Osteoblast (primary cell): Measurements from ENCODE around the gene YOD1. TPM values are rescaled to one million over a fixed set of nuclear protein-coding genes. Genes with fewer than 3 reads are reported as not detected.

ENCODE experiments used
- DNase-seq: peaks from one replicate; pipeline ENCODE4 v3.0.0; 2011; ENCODE audit warnings: low spot score, mixed read lengths; ENCODE audit not compliant: insufficient read length; ENCODE audit errors: missing footprints
- H2AFZ ChIP-seq: 2 replicates; pipeline ENCODE4 v1.6.0; 2011; ENCODE audit warnings: mild to moderate bottlenecking, low read length
- H3K27ac ChIP-seq: 2 replicates; pipeline ENCODE4 v1.5.1; 2011; ENCODE audit warnings: mild to moderate bottlenecking, low read depth, low read length, moderate library complexity
- H3K27me3 ChIP-seq: 2 replicates; pipeline ENCODE4 v1.6.0; 2012; ENCODE audit warnings: mild to moderate bottlenecking, control low read depth, inconsistent platforms, low read length, moderate library complexity; ENCODE audit not compliant: insufficient read depth
- H3K36me3 ChIP-seq: 2 replicates; pipeline ENCODE4 v1.5.1; 2011; ENCODE audit warnings: mild to moderate bottlenecking, low read length, control low read depth, moderate library complexity; ENCODE audit not compliant: insufficient read depth
- H3K4me1 ChIP-seq: 2 replicates; pipeline ENCODE4 v1.5.1; 2011; ENCODE audit warnings: mild to moderate bottlenecking, low read length, control low read depth, moderate library complexity; ENCODE audit not compliant: insufficient read depth
- H3K4me2 ChIP-seq: 2 replicates; pipeline ENCODE4 v1.6.0; 2011; ENCODE audit warnings: mild to moderate bottlenecking, low read length; ENCODE audit not compliant: insufficient read depth
- H3K4me3 ChIP-seq: fragments of 200-600 bp; sonication (generic); 3 replicates; pipeline ENCODE4 v1.5.1; 2012; ENCODE audit warnings: mild to moderate bottlenecking, low read length, inconsistent platforms; ENCODE audit not compliant: insufficient read depth
- H3K79me2 ChIP-seq: 2 replicates; pipeline ENCODE4 v1.6.0; 2012; ENCODE audit warnings: mild to moderate bottlenecking, low read length, control low read depth, inconsistent platforms; ENCODE audit not compliant: insufficient read depth
- H3K9me3 ChIP-seq: 2 replicates; pipeline ENCODE4 v1.5.1; 2011; ENCODE audit warnings: low read depth, low read length, control low read depth
- H4K20me1 ChIP-seq: 2 replicates; pipeline ENCODE4 v1.6.0; 2012; ENCODE audit warnings: mild to moderate bottlenecking, low read length, control low read depth; ENCODE audit not compliant: insufficient read depth
- CTCF ChIP-seq: IDR thresholded peaks from 2 replicates; pipeline ENCODE4 v1.5.1; 2011; ENCODE audit warnings: mild to moderate bottlenecking, low read depth, low read length, moderate library complexity; ENCODE audit errors: extremely low read depth
- total RNA-seq: library from RNA; depleted of rRNA; stranded (reverse); fragments of >200 nt; gene quantifications from 2 replicates; pipeline ENCODE4 v1.2.3, GENCODE V29; 2012

YOD1 gene
- total RNA-seq, 1 donor = 8.3 TPM

GRCh38 chr1:207050480-207051190 lies 373 bp downstream of the YOD1 start:
- H3K27me3 ChIP-seq = no peaks in the 10 kb centered on the region
- H3K4me3 ChIP-seq = peak overlapping the region; percentile 97
- H3K4me1 ChIP-seq = peaks cover 36% of the 10 kb centered on the region
- peak; percentile 92 for DNase-seq
- H3K36me3 ChIP-seq = peaks cover 22% of the 10 kb centered on the region
- peaks cover 50% of the 10 kb centered on the region for H3K79me2 ChIP-seq
- no peaks in the 10 kb centered on the region for H3K9me3 ChIP-seq
- H3K4me2 ChIP-seq = peak overlapping the region; percentile 95
- peaks cover 27% of the 10 kb centered on the region for H4K20me1 ChIP-seq
- TF ChIP-seq CTCF = no peak
- peak overlapping the region; percentile 95 for H3K27ac ChIP-seq
- H2AFZ ChIP-seq = peak overlapping the region; percentile 95

GRCh38 chr1:207049974-207050391 lies 1.0 kb downstream of the YOD1 start:
- Histone ChIP-seq H3K27me3 (no peaks in the 10 kb centered on the region), H3K9me3 (no peaks in the 10 kb centered on the region), H3K27ac (peak overlapping the region; percentile 95), H4K20me1 (peaks cover 28% of the 10 kb centered on the region), H3K4me2 (peak overlapping the region; percentile 95), H3K4me3 (peak overlapping the region; percentile 97), H2AFZ (peak overlapping the region; percentile 95), H3K79me2 (peaks cover 56% of the 10 kb centered on the region), H3K4me1 (peaks cover 36% of the 10 kb centered on the region), H3K36me3 (peaks cover 22% of the 10 kb centered on the region)
- no peak for DNase-seq
- TF ChIP-seq CTCF = peak; percentile 82

- Histone ChIP-seq H3K36me3 (peaks cover 22% of the 10 kb centered on the region), H3K27ac (peak overlapping the region; percentile 95)
Measured at GRCh38 chr1:207049514-207049913, 1.5 kb downstream of the YOD1 start.

More at GRCh38 chr1:207049514-207049913, 1.5 kb downstream of the YOD1 start:
- H3K4me3 ChIP-seq = peak overlapping the region; percentile 97
- H3K9me3 ChIP-seq = no peaks in the 10 kb centered on the region
- no peak for TF ChIP-seq CTCF
- no peaks in the 10 kb centered on the region for H3K27me3 ChIP-seq
- no peak overlapping the region for H2AFZ ChIP-seq
- H4K20me1 ChIP-seq = peaks cover 28% of the 10 kb centered on the region
- peaks cover 56% of the 10 kb centered on the region for H3K79me2 ChIP-seq
- peaks cover 36% of the 10 kb centered on the region for H3K4me1 ChIP-seq
- H3K4me2 ChIP-seq = peak overlapping the region; percentile 95
- no peak for DNase-seq
